SK-N-SH treated with all-trans-retinoic acid at 6 μM for 48 hours (cell line): ENCODE results near the gene MYO15A.

ENCODE experiments used
- ATAC-seq: fragments of 200-7000 bp; cut with Tn5 transposase; 3 replicates; pipeline ENCODE4 v1.9.1; 2020; ENCODE audit warnings: mild to moderate bottlenecking, moderate library complexity
- CREB5 ChIP-seq: fragments of 250-450 bp; sonication (Bioruptor Pico); IDR thresholded peaks from 2 replicates; pipeline ENCODE4 v1.5.1; 2020; ENCODE audit warnings: low read depth, mild to moderate bottlenecking, moderate library complexity
- CSDC2 ChIP-seq: fragments of 250-450 bp; sonication (Bioruptor Pico); IDR thresholded peaks from 2 replicates; pipeline ENCODE4 v1.5.0; 2020; ENCODE audit warnings: mild to moderate bottlenecking, moderate library complexity
- ESRRG ChIP-seq: fragments of 250-450 bp; sonication (Bioruptor Pico); IDR thresholded peaks from 2 replicates; pipeline ENCODE4 v1.6.1; 2021; ENCODE audit warnings: mild to moderate bottlenecking
- GLIS3 ChIP-seq: fragments of 250-450 bp; sonication (Bioruptor Pico); IDR thresholded peaks from 2 replicates; pipeline ENCODE4 v1.5.0; 2020; ENCODE audit warnings: mild to moderate bottlenecking, moderate library complexity
- PATZ1 ChIP-seq: fragments of 250-450 bp; sonication (Bioruptor Pico); IDR thresholded peaks from 2 replicates; pipeline ENCODE4 v1.8.0; 2020; ENCODE audit warnings: mild to moderate bottlenecking, moderate library complexity, borderline replicate concordance
- POU6F1 ChIP-seq: fragments of 250-450 bp; sonication (Bioruptor Pico); IDR thresholded peaks from 2 replicates; pipeline ENCODE4 v1.8.0; 2021; ENCODE audit warnings: low read depth, mild to moderate bottlenecking, moderate library complexity, borderline replicate concordance
- RARB ChIP-seq: fragments of 250-450 bp; sonication (Bioruptor Pico); IDR thresholded peaks from 2 replicates; pipeline ENCODE4 v1.8.0; 2021; ENCODE audit warnings: mild to moderate bottlenecking, moderate library complexity
- TCF4 ChIP-seq: fragments of 250-450 bp; sonication (Bioruptor Pico); IDR thresholded peaks from 2 replicates; pipeline ENCODE4 v1.8.0; 2021; ENCODE audit warnings: mild to moderate bottlenecking, moderate library complexity, borderline replicate concordance
- TSHZ2 ChIP-seq: fragments of 250-450 bp; sonication (Bioruptor Pico); IDR thresholded peaks from 2 replicates; pipeline ENCODE4 v1.5.0; 2020; ENCODE audit warnings: mild to moderate bottlenecking, moderate library complexity

Gene MYO15A

GRCh38 chr17:18159551-18160120, 51.1 kb downstream of the MYO15A start (continued):
- no peak for TF ChIP-seq TSHZ2 (CRISPR knock-in tag)
- no peak for TF ChIP-seq ESRRG (CRISPR knock-in tag)
- TF ChIP-seq POU6F1 = no peak

GRCh38 chr17:18160128-18160856, 51.7 kb downstream of the MYO15A start:
- ATAC-seq = no peak

More at GRCh38 chr17:18160128-18160856, 51.7 kb downstream of the MYO15A start:
- TF ChIP-seq GLIS3 (CRISPR knock-in tag) = no peak
- no peak for TF ChIP-seq CREB5
- no peak for TF ChIP-seq POU6F1
- TF ChIP-seq TSHZ2 (CRISPR knock-in tag) = no peak
- TF ChIP-seq PATZ1 (CRISPR knock-in tag) = no peak
- TF ChIP-seq CSDC2 (CRISPR knock-in tag) = no peak
- no peak for TF ChIP-seq TCF4 (CRISPR knock-in tag)
- TF ChIP-seq RARB = no peak
